ENCODE measurements around the gene KSR2.

DNA sequence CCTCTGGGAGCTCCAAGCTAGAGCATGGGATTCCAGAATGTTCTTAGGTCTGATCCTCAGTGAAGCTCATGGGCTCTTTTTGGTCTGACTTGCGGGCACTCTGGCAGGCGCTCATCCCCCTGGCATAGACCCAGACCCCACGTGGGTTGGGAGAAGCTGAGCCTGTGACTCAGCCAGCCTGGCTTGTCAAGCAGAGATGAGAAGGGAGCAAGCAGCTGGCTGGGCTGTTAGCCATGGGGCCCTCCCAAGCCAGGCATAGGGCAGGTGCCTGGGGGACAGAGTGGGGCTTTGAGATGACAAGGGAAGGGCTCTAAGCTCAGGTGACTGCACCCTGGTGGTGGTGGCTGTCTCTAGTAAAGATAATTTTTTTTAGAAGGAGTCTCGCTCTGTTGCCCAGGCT lies 527.0 kb downstream of the KSR2 start:
- TF ChIP-seq, protein P1, sequence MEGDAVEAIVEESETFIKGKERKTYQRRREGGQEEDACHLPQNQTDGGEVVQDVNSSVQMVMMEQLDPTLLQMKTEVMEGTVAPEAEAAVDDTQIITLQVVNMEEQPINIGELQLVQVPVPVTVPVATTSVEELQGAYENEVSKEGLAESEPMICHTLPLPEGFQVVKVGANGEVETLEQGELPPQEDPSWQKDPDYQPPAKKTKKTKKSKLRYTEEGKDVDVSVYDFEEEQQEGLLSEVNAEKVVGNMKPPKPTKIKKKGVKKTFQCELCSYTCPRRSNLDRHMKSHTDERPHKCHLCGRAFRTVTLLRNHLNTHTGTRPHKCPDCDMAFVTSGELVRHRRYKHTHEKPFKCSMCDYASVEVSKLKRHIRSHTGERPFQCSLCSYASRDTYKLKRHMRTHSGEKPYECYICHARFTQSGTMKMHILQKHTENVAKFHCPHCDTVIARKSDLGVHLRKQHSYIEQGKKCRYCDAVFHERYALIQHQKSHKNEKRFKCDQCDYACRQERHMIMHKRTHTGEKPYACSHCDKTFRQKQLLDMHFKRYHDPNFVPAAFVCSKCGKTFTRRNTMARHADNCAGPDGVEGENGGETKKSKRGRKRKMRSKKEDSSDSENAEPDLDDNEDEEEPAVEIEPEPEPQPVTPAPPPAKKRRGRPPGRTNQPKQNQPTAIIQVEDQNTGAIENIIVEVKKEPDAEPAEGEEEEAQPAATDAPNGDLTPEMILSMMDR (IDR thresholded peaks at IDR 0.05), result no peak
- no peak for TF ChIP-seq EP300 (IDR thresholded peaks at IDR 0.05)

Data from ovary (tissue), 3 donors.